Heart left ventricle (tissue), 16 donors: ENCODE results near the gene CCDC136. TPM values are rescaled to one million over a fixed set of nuclear protein-coding genes. Genes with fewer than 3 reads are reported as not detected.

Source experiments
- ATAC-seq, 4 donors: fragments of 200-7000 bp; cut with Tn5 transposase; one replicate each; pipeline ENCODE4 v1.9.1; 2020 to 2022; ENCODE audit warnings: moderate library complexity in 4 of 4, mild to moderate bottlenecking in 3 of 4, moderate number of reproducible peaks in 1 of 4
- DNase-seq, 5 donors: peaks; one replicate each; pipeline ENCODE4 v3.0.0-alpha.2; 2020
- H3K27ac ChIP-seq, 12 donors: fragments of 200-600 bp; sonication (generic) in 4 of 12; one replicate each; pipeline versions ENCODE4 v1.5.0 to v1.8.0; 2016 to 2022; ENCODE audit warnings: mild to moderate bottlenecking in 2 of 12
- H3K27me3 ChIP-seq, 9 donors: fragments of 200-600 bp; sonication (generic) in 2 of 9; one replicate each; pipeline versions ENCODE4 v1.5.1 to v1.8.0; 2016 to 2022; ENCODE audit warnings: mild to moderate bottlenecking in 3 of 9
- H3K36me3 ChIP-seq, 9 donors: fragments of 200-600 bp; sonication (generic) in 2 of 9; one replicate each; pipeline versions ENCODE4 v1.5.0 to v1.8.0; 2018 to 2022; ENCODE audit warnings: mild to moderate bottlenecking in 2 of 9
- H3K4me1 ChIP-seq, 12 donors: fragments of 200-600 bp; sonication (generic) in 4 of 12; one replicate each; pipeline versions ENCODE4 v1.5.0 to v1.8.0; 2016 to 2022; ENCODE audit warnings: mild to moderate bottlenecking in 3 of 12
- H3K4me3 ChIP-seq, 12 donors: fragments of 200-600 bp; sonication (generic) in 4 of 12; one replicate each; pipeline versions ENCODE4 v1.5.0 to v1.8.0; 2017 to 2022; ENCODE audit warnings: mild to moderate bottlenecking in 9 of 12, moderate library complexity in 4 of 12
- H3K9me3 ChIP-seq, 12 donors: fragments of 200-600 bp; sonication (generic) in 4 of 12; one replicate each; pipeline versions ENCODE4 v1.5.0 to v1.8.0; 2016 to 2022; ENCODE audit warnings: mild to moderate bottlenecking in 1 of 12
- POLR2A ChIP-seq, 2 donors: fragments of 450-650 bp; IDR thresholded peaks; one replicate each; pipeline ENCODE4 v1.6.1; 2017; ENCODE audit warnings: antibody characterized with exemption in 2 of 2, mild to moderate bottlenecking in 2 of 2, moderate library complexity in 2 of 2
- WGBS, 4 donors: extraction: QIAGEN DNeasy Blood & Tissue Kit in 2 of 4; methylation state at CpG; one replicate each; pipeline versions ENCODE4 v1.1.5 to v1.1.7; 2013 to 2018; 5-methylcytosine and 5-hydroxymethylcytosine counted together
- intact Hi-C, 10 donors: fragments of 100-400 bp; cut with DNase I; formaldehyde crosslinking; loops; one replicate each; pipeline versions ENCODE4 v1.11.1 to v1.14.2; 2022
- polyA plus RNA-seq, 2 donors: library from polyadenylated mRNA; stranded (reverse); fragments of 200-250 nt; gene quantifications; one replicate each; pipeline ENCODE4 v1.2.3, GENCODE V29; 2013
- total RNA-seq, 9 donors: library from RNA; depleted of rRNA in 2 of 9; stranded (reverse); fragments of >200 nt in 2 of 9; fragmentation: NEBNext Ultra II Directional in 3 of 9; extraction: Animal tissue kit (Norgen Biotek cat#: 25700) in 3 of 9; gene quantifications; one replicate each; pipeline versions ENCODE4 v1.1.0 to v1.2.4, GENCODE V29; 2016 to 2023
- TF ChIP-seq, protein P1 (sequence below), 12 donors: fragments of 200-600 bp; sonication (generic) in 4 of 12; IDR thresholded peaks; one replicate each; pipeline versions ENCODE4 v1.5.0 to v1.8.0; 2018 to 2022; ENCODE audit warnings: antibody characterized with exemption in 12 of 12, mild to moderate bottlenecking in 5 of 12
- donor health status: ischemic (EF 13 %, LVEDD 7.1; RV severe dilation, severe dysfunction).
- donor health status: healthy with polysubstance abuse.
- donor health status: DM: no; HTN: yes; CAD: no.
- donor health status: DM: no; HTN: no; CAD: no.
- donor health status: ischemic (EF 25% LVEDD 6.9; RV normal size, moderate dysfunction).
- donor health status: ischemic (EF 25% LVEDD 5.7; RV mildly dilated, moderate dysfunction).
- donor health status: healthy.
- donor health status: DM: yes; HTN: yes; CAD: no.
- donor health status: ischemic (EF 35%, LVEDD 5.7; RV mildly dilated, moderate dysfunction).
- donor health status: nonischemic (EF 11% LVEDD 7.7; RV severe dilation, severe dysfunction).
- donor health status: DM: yes; HTN: yes; CAD: no.
- donor health status: PGD.
- donor health status: ischemic (EF 29% LVEDD 5.4; RV normal size, mild dysfunction).
- donor health status: nonischemic (EF 23%, LVEDD 6.1; RV moderate dilation, normal function).

The CCDC136 gene
- total and polyA plus RNA-seq, 11 donors = 6.4 to 22.8 (median 10.4) TPM

DNA sequence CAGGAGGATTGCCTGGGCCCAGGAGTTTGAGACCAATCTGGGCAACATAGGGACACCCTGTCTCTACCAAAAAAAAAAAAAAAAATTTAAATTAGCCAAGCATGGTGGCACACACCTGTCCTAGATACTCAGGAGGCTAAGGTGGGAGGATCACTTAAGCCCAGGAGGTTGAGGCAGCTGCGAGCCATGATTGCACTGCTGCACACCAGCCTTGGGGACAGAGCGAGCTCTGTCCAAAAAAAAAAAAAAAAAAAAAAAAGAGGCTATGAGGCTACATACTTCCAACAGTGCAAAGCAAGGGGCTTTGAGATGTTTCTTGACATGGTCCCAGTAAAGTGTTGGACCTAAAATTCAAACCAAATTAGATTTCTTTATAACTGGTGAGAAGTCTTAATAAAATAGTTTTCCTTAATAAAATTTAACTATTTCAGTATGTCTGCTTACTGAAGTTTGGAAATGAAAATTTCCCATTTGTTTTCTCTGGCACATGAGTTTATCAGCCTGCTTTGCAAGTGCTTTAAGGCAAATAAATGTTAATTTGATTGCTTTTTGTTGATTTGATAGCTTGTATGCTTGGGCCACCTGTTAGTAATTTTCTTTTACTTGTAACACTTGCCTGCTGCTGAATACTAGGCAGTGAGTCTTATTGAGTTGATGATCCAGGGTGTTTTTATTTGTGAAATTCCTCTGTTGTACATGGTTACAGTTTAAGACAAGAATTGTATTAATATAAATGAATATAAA, 36.5 kb upstream of the CCDC136 start:
- Histone ChIP-seq H3K4me1 (peaks cover 4 to 44% (median 18%) of the 10 kb centered on the region in 12 donors), H3K9me3 (no peaks in the 10 kb centered on the region), H3K27ac (peak overlapping the region; percentile 27 to 85 (median 60)), H3K4me3 (peak overlapping the region in 1 of 12 donors; percentile 16), H3K36me3 (peaks cover 0 to 97% (median 82%) of the 10 kb centered on the region in 9 donors), H3K27me3 (no peaks in the 10 kb centered on the region)
- no peak for TF ChIP-seq POLR2A (IDR thresholded peaks at IDR 0.05)
- TF ChIP-seq, protein P1, sequence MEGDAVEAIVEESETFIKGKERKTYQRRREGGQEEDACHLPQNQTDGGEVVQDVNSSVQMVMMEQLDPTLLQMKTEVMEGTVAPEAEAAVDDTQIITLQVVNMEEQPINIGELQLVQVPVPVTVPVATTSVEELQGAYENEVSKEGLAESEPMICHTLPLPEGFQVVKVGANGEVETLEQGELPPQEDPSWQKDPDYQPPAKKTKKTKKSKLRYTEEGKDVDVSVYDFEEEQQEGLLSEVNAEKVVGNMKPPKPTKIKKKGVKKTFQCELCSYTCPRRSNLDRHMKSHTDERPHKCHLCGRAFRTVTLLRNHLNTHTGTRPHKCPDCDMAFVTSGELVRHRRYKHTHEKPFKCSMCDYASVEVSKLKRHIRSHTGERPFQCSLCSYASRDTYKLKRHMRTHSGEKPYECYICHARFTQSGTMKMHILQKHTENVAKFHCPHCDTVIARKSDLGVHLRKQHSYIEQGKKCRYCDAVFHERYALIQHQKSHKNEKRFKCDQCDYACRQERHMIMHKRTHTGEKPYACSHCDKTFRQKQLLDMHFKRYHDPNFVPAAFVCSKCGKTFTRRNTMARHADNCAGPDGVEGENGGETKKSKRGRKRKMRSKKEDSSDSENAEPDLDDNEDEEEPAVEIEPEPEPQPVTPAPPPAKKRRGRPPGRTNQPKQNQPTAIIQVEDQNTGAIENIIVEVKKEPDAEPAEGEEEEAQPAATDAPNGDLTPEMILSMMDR (IDR thresholded peaks at IDR 0.05) = no peak
- DNase-seq (no peak), ATAC-seq (peak in 1 of 4 donors; percentile 19)
- 63 to 81% (median 71%) methylated on average over 2 of the region's 2 CpGs for WGBS, 4 donors
- intact Hi-C loops = loop anchor here in 2 of 10 donors (5.0 to 10.0 kb wide), 2 partner anchors 70 to 77 kb away; partner anchors contain the start of gene FLNC (in 1 of the 2)

DNA sequence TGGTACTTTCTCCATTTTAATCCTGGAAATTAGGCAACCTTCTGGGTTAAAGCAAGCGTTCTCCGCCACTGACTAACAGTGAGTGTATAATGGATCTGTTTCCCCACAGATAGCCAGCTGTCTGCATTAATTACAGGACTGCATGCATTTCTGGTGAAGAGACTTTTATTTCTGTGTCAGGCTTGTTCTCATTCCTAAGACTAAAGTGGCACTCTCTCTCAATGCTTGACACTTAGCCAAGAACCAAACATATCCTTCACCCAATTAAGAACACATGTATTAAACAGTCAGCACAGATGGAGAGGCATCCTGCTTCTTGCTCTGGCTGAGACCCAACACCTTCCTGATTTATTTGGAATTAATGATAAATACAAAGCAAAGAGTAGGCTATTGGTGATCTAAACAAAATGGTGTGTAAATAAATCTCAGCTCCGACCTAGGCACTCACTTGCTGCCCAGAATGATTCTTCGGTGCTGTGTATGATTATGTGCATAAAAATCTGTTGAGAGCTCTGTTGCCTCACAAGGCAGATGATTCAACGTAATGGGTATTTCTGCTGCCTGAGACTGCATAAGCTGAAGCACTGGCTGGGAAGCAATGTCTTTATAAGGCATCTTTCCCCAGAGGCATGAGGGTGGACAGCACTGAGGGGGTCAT, 35.8 kb upstream of the CCDC136 start:
- H3K9me3 ChIP-seq = no peaks in the 10 kb centered on the region
- peaks cover 4 to 44% (median 18%) of the 10 kb centered on the region in 12 donors for H3K4me1 ChIP-seq
- no peak for DNase-seq
- intact Hi-C loops = loop anchor here in 2 of 10 donors (5.0 to 10.0 kb wide), 2 partner anchors 69 to 76 kb away; partner anchors contain the start of gene FLNC (in 1 of the 2)
- peaks cover 0 to 97% (median 82%) of the 10 kb centered on the region in 9 donors for H3K36me3 ChIP-seq
- H3K27ac ChIP-seq = peak overlapping the region; percentile 27 to 85 (median 60)
- H3K27me3 ChIP-seq = no peaks in the 10 kb centered on the region
- no peak overlapping the region for H3K4me3 ChIP-seq
- 47 to 59% (median 51%) methylated on average over 5 of the region's 5 CpGs for whole genome bisulfite sequencing, 4 donors
- ATAC-seq = peak; percentile 39 to 78 (median 60)
- no peak for TF ChIP-seq POLR2A (IDR thresholded peaks at IDR 0.05)
- TF ChIP-seq, protein P1 (IDR thresholded peaks at IDR 0.05) = no peak

DNA sequence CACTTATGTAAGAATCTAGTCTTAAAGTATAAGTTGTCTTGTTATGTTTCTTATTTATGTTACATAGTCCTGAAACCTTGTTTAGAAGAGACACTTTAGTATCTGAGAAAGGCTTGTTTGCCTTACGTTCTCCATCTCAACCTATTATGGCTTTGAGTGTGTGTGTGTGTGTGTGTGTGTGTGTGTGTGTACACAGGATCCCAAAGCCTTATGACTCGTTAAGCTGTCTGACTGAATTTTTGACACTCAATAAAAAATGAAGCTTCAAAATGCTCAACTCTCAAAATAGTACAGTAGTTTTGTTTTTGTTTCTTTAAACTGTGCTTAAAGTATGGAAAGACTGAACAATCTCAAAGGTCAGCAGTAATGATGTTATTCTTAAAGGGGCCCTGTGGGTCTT, 34.6 kb upstream of the CCDC136 start:
- H3K9me3 ChIP-seq = no peaks in the 10 kb centered on the region
- intact Hi-C loops = loop anchor here in 2 of 10 donors (5.0 to 10.0 kb wide), 2 partner anchors 68 to 75 kb away; partner anchors contain the start of gene FLNC (in 1 of the 2)
- TF ChIP-seq, protein P1 (IDR thresholded peaks at IDR 0.05) = no peak
- no peak for TF ChIP-seq POLR2A (IDR thresholded peaks at IDR 0.05)
- H3K36me3 ChIP-seq = peaks cover 0 to 97% (median 82%) of the 10 kb centered on the region in 9 donors
- H3K4me3 ChIP-seq = no peak overlapping the region
- no peaks in the 10 kb centered on the region for H3K27me3 ChIP-seq
- peak overlapping the region in 7 of 12 donors; percentile 35 to 85 (median 65) for H3K27ac ChIP-seq
- 49 to 65% (median 52%) methylated on average over 2 of the region's 2 CpGs for WGBS, 4 donors
- DNase-seq (no peak), ATAC-seq (no peak)
- H3K4me1 ChIP-seq = peaks cover under 1 to 41% (median 14%) of the 10 kb centered on the region in 12 donors

DNA sequence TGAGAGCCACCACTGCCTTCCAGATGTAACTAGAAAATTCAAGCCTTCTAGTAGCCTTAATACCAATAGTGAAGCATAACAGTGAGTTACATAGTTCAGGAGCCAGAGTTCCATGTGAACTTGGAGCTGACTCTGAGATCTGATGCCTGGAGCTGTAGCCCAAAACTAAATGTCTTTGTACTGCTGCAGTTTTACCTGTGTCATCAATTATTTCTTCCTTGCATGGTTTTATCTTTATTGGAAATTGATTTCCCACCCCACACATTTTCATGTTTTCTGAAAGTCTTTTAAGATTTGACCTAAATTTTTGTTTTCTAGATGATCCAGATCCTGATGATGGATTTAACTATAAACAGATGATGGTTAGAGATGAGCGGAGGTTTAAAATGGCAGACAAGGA, 33.2 kb upstream of the CCDC136 start:
- TF ChIP-seq POLR2A (IDR thresholded peaks at IDR 0.05) = no peak
- TF ChIP-seq, protein P1 (IDR thresholded peaks at IDR 0.05) = no peak
- Histone ChIP-seq H3K4me3 (no peak overlapping the region), H3K9me3 (no peaks in the 10 kb centered on the region), H3K27me3 (no peaks in the 10 kb centered on the region), H3K4me1 (peaks cover 0 to 29% (median 10%) of the 10 kb centered on the region in 12 donors), H3K27ac (peak overlapping the region in 1 of 12 donors; percentile 85), H3K36me3 (peaks cover 0 to 97% (median 82%) of the 10 kb centered on the region in 9 donors)
- DNase-seq (no peak), ATAC-seq (no peak)
- WGBS, 4 donors = 94 to 100% (median 96%) methylated on average over 1 of the region's 1 CpG
- intact Hi-C loops = loop anchor here in 2 of 10 donors (5.0 to 10.0 kb wide), 2 partner anchors 66 to 74 kb away; partner anchors contain the start of gene FLNC (in 1 of the 2)
